ENCODE measurements around the gene H6PD.

DNA sequence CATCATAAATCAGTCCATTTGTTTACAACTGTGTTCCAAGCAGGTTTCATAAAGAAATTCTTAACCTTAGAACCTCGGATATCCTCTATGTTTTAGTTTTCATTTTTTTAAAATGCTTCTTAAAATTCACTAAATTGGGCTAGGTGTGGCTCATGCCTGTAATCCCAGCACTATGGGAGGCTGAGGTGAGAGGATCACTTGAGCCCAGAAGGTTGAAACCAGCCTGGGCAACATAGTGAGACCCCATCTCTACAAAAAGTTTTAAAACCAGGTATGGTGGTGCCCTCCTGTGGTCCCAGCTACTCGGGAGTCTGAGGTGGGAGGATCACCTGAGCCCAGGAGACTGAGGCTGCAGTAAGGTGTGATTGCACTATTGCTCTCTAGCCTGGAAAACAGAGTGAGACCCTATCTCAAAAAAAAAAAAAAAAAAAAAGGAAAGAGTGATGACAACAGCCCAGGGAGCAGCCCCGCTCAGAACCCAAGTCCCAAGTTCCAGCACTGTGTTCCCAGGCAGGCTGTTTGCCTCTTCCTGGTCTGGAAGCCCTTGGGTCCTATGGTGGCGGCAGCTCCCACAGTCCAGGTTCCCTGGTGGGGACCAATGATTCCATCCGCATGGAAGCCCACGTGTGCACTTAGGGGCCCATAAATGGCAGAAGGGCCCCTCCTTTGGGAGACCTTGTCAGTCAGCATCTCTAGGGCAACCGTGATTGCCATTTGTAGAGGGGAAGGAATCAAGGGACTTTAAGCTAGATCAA lies 33.4 kb downstream of the H6PD start:
- TF ChIP-seq FOXA2 (IDR thresholded peaks at IDR 0.05) (no peak), TAF1 (conservative IDR thresholded peaks at IDR 0.05) (no peak), RAD21 (IDR thresholded peaks at IDR 0.05) (no peak), YY1 (IDR thresholded peaks at IDR 0.05) (no peak)
- TF ChIP-seq, protein P1, sequence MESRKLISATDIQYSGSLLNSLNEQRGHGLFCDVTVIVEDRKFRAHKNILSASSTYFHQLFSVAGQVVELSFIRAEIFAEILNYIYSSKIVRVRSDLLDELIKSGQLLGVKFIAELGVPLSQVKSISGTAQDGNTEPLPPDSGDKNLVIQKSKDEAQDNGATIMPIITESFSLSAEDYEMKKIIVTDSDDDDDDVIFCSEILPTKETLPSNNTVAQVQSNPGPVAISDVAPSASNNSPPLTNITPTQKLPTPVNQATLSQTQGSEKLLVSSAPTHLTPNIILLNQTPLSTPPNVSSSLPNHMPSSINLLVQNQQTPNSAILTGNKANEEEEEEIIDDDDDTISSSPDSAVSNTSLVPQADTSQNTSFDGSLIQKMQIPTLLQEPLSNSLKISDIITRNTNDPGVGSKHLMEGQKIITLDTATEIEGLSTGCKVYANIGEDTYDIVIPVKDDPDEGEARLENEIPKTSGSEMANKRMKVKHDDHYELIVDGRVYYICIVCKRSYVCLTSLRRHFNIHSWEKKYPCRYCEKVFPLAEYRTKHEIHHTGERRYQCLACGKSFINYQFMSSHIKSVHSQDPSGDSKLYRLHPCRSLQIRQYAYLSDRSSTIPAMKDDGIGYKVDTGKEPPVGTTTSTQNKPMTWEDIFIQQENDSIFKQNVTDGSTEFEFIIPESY (IDR thresholded peaks at IDR 0.05): no peak
- TF ChIP-seq, protein P2, sequence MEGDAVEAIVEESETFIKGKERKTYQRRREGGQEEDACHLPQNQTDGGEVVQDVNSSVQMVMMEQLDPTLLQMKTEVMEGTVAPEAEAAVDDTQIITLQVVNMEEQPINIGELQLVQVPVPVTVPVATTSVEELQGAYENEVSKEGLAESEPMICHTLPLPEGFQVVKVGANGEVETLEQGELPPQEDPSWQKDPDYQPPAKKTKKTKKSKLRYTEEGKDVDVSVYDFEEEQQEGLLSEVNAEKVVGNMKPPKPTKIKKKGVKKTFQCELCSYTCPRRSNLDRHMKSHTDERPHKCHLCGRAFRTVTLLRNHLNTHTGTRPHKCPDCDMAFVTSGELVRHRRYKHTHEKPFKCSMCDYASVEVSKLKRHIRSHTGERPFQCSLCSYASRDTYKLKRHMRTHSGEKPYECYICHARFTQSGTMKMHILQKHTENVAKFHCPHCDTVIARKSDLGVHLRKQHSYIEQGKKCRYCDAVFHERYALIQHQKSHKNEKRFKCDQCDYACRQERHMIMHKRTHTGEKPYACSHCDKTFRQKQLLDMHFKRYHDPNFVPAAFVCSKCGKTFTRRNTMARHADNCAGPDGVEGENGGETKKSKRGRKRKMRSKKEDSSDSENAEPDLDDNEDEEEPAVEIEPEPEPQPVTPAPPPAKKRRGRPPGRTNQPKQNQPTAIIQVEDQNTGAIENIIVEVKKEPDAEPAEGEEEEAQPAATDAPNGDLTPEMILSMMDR (IDR thresholded peaks at IDR 0.05; ENCODE audit: low read depth, low read length, missing input control): no peak
- TF ChIP-seq, protein P3, sequence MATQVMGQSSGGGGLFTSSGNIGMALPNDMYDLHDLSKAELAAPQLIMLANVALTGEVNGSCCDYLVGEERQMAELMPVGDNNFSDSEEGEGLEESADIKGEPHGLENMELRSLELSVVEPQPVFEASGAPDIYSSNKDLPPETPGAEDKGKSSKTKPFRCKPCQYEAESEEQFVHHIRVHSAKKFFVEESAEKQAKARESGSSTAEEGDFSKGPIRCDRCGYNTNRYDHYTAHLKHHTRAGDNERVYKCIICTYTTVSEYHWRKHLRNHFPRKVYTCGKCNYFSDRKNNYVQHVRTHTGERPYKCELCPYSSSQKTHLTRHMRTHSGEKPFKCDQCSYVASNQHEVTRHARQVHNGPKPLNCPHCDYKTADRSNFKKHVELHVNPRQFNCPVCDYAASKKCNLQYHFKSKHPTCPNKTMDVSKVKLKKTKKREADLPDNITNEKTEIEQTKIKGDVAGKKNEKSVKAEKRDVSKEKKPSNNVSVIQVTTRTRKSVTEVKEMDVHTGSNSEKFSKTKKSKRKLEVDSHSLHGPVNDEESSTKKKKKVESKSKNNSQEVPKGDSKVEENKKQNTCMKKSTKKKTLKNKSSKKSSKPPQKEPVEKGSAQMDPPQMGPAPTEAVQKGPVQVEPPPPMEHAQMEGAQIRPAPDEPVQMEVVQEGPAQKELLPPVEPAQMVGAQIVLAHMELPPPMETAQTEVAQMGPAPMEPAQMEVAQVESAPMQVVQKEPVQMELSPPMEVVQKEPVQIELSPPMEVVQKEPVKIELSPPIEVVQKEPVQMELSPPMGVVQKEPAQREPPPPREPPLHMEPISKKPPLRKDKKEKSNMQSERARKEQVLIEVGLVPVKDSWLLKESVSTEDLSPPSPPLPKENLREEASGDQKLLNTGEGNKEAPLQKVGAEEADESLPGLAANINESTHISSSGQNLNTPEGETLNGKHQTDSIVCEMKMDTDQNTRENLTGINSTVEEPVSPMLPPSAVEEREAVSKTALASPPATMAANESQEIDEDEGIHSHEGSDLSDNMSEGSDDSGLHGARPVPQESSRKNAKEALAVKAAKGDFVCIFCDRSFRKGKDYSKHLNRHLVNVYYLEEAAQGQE (IDR thresholded peaks at IDR 0.05): no peak
- TF ChIP-seq, protein P4, sequence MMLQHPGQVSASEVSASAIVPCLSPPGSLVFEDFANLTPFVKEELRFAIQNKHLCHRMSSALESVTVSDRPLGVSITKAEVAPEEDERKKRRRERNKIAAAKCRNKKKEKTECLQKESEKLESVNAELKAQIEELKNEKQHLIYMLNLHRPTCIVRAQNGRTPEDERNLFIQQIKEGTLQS (IDR thresholded peaks at IDR 0.05): no peak
- TF ChIP-seq, protein P5, sequence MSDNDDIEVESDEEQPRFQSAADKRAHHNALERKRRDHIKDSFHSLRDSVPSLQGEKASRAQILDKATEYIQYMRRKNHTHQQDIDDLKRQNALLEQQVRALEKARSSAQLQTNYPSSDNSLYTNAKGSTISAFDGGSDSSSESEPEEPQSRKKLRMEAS (IDR thresholded peaks at IDR 0.05): no peak

Measured in liver (tissue), 3 donors.